Measurements from ENCODE around the gene ZFR.
A peak's percentile ranks its signal among the peaks of the same experiment; 100 is the strongest.

The ZFR gene

GRCh38 chr5:32449262-32449661, 4.7 kb upstream of the ZFR start:
- no peak overlapping the region for H3K27ac ChIP-seq
- TF ChIP-seq CTCF (IDR thresholded peaks at IDR 0.05; ENCODE audit: low read depth, low read length), result no peak
- no peaks in the 10 kb centered on the region for H3K36me3 ChIP-seq
- DNase-seq, result no peak
- H3K27me3 ChIP-seq (ENCODE audit: insufficient read depth, low read depth, severe bottlenecking), result peaks cover 18% of the 10 kb centered on the region
- H3K4me3 ChIP-seq (ENCODE audit: low read depth, low read length), result no peak overlapping the region
- no peaks in the 10 kb centered on the region for H3K9me3 ChIP-seq (ENCODE audit: severe bottlenecking)

DNA sequence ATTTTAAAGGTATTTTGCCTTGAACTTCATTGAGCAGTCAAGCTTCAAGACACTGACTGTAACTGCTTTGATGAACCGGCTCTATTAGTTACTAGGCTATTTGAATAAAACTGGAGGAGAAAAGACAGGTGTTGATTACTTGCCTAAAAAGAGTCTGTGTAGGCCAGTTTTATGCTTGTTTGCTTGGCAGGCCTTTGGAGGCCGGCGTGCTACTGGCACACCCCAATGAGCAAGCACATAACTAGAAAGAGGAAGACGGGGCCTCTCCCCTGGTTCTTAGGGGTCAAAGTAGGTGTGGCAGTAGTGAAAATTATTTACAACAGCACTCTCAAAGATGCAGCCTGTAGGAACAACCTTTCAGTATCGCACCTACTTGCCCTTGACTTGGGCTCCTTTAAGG, 2.1 kb upstream of the ZFR start:
- Histone ChIP-seq H3K4me3 (ENCODE audit: low read depth, low read length) (no peak overlapping the region), H3K27me3 (ENCODE audit: insufficient read depth, low read depth, severe bottlenecking) (no peaks in the 10 kb centered on the region), H3K9me3 (ENCODE audit: severe bottlenecking) (no peaks in the 10 kb centered on the region), H3K36me3 (peaks cover 16% of the 10 kb centered on the region), H3K27ac (no peak overlapping the region)
- TF ChIP-seq CTCF (IDR thresholded peaks at IDR 0.05; ENCODE audit: low read depth, low read length), result no peak
- DNase-seq, result no peak

DNA sequence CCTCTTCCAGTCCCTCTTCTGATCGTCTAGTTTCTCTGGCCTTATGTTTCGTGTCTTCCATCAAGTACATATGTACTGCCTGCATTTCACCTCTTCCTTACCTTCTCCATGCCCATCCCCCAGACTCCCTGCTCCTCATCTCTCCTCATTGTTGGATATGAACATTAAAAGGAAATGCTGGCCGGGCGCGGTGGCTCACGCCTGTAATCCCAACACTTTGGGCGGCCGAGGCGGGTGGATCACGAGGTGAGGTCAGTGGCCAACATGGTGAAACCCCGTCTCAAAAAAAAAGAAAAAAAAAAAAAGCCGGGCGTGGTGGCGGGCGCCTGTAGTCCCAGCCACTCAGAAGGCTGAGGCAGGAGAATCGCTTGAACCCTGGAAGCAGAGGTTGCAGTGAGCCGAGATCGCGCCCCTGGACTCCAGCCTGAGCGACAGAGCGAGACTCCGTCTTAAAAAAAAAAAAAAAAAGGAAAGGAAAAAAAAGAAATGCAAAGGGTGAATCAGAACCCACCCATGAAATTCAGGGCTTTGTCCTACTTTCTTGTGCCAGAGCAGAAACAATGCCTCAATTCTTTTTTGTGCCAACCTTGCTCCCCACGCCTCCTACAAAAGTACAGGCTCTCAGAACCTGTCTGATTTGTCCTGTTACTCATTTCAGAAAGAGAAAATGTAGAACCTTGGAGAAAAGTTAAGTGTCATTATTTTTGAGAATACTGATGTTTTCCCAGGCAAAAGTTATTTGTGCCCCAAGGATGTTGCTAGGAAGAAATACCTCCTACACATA, 1.5 kb upstream of the ZFR start:
- Histone ChIP-seq H3K27me3 (ENCODE audit: insufficient read depth, low read depth, severe bottlenecking) (no peaks in the 10 kb centered on the region), H3K9me3 (ENCODE audit: severe bottlenecking) (no peaks in the 10 kb centered on the region), H3K27ac (no peak overlapping the region), H3K36me3 (peaks cover 19% of the 10 kb centered on the region), H3K4me3 (ENCODE audit: low read depth, low read length) (no peak overlapping the region)
- TF ChIP-seq CTCF (IDR thresholded peaks at IDR 0.05; ENCODE audit: low read depth, low read length), result no peak
- no peak for DNase-seq

GRCh38 chr5:32445287-32445758, 783 bp upstream of the ZFR start:
- Histone ChIP-seq H3K9me3 (ENCODE audit: severe bottlenecking) (no peaks in the 10 kb centered on the region), H3K27ac (no peak overlapping the region), H3K4me3 (ENCODE audit: low read depth, low read length) (no peak overlapping the region), H3K36me3 (peaks cover 24% of the 10 kb centered on the region), H3K27me3 (ENCODE audit: insufficient read depth, low read depth, severe bottlenecking) (no peaks in the 10 kb centered on the region)
- DNase-seq, result no peak
- no peak for TF ChIP-seq CTCF (IDR thresholded peaks at IDR 0.05; ENCODE audit: low read depth, low read length)

- H3K27me3 ChIP-seq (ENCODE audit: insufficient read depth, low read depth, severe bottlenecking), result no peaks in the 10 kb centered on the region
- peaks cover 34% of the 10 kb centered on the region for H3K36me3 ChIP-seq
- DNase-seq, result peak; percentile 55
- H3K4me3 ChIP-seq (ENCODE audit: low read depth, low read length), result peak overlapping the region; percentile 75
- no peak for TF ChIP-seq CTCF (IDR thresholded peaks at IDR 0.05; ENCODE audit: low read depth, low read length)
- no peaks in the 10 kb centered on the region for H3K9me3 ChIP-seq (ENCODE audit: severe bottlenecking)
- peak overlapping the region; percentile 89 for H3K27ac ChIP-seq
Measured at GRCh38 chr5:32443541-32444430, 754 bp downstream of the ZFR start.

All from WERI-Rb-1 (cell line).